ENCODE results near the gene TMEM43.
A peak's percentile ranks its signal among the peaks of the same experiment; 100 is the strongest.
"Not testable (repeated sequence)": the region's sequence is repeated elsewhere in the genome, so short reads cannot be mapped to it uniquely, and the experiment has no call there.

Gene TMEM43

DNA sequence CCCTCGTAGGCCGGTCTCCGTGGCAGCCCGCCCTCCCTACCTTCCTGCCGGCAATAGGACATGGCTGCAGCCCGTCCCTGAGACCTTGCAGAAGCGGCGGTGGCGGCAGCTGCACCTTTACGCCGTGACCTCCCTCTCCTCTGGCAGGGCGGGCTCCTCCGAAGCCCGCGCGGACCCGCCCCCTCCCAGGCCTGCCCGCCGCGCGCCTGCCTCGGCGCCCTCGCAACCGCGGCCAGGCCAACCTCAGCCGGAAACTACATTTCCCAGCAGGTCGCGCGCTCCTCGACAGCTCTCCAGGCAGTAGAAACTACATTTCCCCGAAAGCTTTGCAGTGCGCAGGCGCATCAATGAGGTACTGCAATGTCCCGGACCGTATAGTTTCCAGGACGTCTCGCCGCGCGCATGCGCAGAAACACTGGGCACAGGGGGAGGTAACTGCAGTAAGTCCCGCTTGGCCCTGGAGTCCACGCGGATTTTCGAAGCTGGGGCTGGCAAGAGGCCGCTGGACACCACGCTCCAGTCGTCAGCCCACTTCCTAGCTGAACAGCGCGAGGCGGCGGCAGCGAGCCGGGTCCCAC is at the start of gene TMEM43, which contains the start of gene CHCHD4:
Gene TMEM43 (plus strand): TSS at position 438 of the 578 bp plus-strand sequence. CDS start 142 bp downstream, outside the sequence.
Gene CHCHD4 (minus strand): TSS at position 256 of the 578 bp plus-strand sequence. CDS start 194 bp downstream, at position 62.
- peak; percentile 99 for DNase-seq (ENCODE audit: low spot score)

- not testable (repeated sequence) for DNase-seq (ENCODE audit: low spot score)
These were observed 49.6 kb upstream of the TMEM43 start for GRCh38 chr3:14075233-14075632.

DNA sequence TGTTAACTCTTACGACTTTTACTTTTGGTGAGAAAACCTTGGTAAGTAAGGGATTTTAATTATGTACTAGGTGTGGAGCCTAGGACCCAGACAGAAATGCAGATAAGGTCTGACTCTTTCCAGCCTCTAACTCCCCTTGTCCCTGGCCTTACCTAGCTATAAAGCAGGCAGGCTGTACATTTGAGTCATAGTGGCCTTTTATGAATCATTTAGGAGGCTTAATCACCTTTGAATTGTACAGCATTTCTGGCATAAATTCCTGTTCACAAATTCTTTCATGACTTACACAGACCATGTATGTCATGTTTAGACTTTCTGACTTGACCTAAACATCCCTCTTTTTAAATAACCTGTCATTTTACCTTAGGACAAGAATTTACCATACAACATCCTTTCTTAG is 47.5 kb upstream of the TMEM43 start:
- DNase-seq (ENCODE audit: low spot score) = peak; percentile 56

DNA sequence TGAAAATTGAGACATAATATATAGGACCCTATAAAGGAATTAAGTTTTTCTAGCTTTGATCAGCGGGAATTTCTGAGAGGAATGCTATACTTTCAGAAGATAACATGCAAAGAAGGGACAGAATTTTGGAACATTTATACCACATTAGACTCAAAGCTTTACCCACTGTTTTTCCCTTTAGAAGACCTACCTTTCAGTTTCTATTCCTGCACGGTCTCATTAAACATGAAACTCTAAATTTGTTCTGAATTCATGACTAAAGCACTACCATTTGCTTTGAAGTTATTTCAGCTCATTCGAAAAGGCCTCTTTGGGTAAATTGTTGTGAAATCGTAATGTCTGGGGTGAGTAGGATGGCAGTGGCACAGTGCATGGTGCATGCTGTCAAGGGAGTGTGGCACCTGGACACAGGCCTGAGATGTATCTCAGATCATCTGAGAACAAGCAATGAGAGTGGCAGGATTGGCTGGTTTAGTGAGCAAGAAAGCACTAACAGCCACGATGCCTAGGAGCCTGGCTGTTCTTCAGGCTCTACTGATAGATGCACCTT is 42.7 kb upstream of the TMEM43 start:
- DNase-seq (ENCODE audit: low spot score) = no peak

DNA sequence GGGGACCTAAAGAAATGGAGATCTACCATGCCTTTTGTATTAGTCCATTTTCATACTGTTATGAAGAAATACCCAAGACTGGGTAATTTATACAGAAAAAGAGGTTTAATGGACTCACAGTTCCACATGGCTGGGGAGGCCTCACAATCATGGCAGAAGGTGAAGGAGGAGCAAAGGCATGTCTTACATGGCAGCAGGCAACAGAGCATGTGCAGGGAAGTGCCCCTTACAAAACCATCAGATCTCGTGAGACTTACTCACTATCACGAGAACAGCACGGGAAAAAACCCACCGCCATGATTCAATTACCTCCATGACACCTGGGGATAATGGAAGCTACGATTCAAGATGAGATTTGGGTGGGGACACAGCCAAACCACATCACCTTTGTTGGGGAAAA is 37.4 kb upstream of the TMEM43 start:
- DNase-seq (ENCODE audit: low spot score) = not testable (repeated sequence)

- DNase-seq (ENCODE audit: low spot score) = not testable (repeated sequence)
These were observed 32.9 kb upstream of the TMEM43 start for GRCh38 chr3:14091959-14092358.

GRCh38 chr3:14092464-14092863 is 32.4 kb upstream of the TMEM43 start:
- DNase-seq (ENCODE audit: low spot score) = no peak

DNA sequence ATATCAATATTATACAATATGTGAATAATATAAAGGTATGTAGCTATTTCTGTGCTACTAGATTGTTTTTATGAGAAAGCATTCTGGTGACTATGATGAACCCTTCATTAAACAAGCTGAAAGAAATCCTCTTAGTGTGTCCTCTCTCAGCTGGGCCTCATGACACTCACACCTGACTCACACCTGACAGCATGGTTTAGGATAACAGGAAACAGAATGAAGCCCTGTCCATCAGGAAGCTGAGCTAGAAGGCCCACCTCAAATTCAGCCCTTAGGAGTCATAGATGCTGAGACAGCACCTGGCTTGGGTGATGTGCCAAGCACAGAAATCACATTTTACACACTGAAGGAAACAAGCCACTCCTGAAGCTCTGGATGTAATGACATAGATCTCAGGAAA is 31.0 kb upstream of the TMEM43 start:
- peak; percentile 27 for DNase-seq (ENCODE audit: low spot score)

- no peak for DNase-seq (ENCODE audit: low spot score)
These were observed 28.1 kb upstream of the TMEM43 start for GRCh38 chr3:14096742-14097141.

DNA sequence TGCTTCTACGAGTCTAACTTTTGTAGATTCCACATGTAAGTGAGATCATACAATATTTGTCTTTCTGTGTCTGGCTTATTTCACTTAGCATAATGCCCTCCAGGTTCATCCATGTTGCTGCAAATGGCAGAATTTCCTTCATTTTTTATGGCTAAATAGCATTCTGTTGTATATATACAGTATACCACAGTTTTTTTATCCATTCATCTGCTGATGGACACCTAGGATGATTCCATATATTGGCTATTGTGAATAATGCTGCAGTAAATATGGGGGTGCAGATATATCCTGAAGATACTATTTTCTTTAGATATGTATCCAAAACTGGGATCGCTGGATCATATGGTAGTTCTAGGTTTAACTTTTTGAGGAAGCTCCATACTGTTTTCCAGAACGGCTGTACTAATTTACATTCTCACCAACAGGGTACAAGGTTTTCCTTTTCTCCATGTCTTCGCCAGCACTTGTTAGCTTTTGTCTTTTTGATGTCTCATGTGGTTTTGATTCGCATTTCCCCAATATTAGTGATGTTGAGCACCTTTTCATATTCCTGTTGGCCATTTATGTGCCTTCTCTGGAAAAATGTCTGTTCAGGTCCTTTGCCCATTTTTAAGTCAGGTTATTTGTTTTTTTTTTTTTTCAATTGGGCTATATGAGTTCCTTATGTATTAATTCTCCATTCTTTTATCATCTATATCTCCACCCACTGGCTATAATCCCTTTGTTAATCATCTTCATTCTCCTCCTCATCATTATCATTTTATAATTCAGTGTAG is 27.0 kb upstream of the TMEM43 start:
- DNase-seq (ENCODE audit: low spot score) = no peak

GRCh38 chr3:14109821-14110220 is 15.0 kb upstream of the TMEM43 start:
- not testable (repeated sequence) for DNase-seq (ENCODE audit: low spot score)

DNA sequence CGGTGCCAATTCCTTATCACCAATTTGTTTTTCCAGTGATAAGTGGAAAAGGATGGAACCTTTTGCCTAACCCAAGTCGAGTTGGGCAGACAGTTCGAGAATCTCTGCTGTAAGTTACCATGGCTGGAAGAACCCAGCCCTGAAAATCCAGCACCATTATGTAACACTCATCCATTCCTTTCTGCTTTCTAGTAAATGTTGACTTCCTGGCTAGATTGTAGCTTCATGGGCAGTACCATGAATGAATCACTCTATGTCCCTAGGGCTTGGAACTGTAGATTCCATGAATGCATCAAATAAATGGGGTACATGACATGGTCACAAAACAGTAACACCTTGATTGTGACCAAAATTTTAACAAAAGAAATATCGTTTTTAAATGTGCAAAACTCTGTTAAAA is 14.2 kb upstream of the TMEM43 start:
- no peak for DNase-seq (ENCODE audit: low spot score)

GRCh38 chr3:14113965-14114635 is 10.8 kb upstream of the TMEM43 start:
- DNase-seq (ENCODE audit: low spot score) = no peak

- no peak for DNase-seq (ENCODE audit: low spot score)
These were observed 7.1 kb upstream of the TMEM43 start for GRCh38 chr3:14117468-14118399.

DNA sequence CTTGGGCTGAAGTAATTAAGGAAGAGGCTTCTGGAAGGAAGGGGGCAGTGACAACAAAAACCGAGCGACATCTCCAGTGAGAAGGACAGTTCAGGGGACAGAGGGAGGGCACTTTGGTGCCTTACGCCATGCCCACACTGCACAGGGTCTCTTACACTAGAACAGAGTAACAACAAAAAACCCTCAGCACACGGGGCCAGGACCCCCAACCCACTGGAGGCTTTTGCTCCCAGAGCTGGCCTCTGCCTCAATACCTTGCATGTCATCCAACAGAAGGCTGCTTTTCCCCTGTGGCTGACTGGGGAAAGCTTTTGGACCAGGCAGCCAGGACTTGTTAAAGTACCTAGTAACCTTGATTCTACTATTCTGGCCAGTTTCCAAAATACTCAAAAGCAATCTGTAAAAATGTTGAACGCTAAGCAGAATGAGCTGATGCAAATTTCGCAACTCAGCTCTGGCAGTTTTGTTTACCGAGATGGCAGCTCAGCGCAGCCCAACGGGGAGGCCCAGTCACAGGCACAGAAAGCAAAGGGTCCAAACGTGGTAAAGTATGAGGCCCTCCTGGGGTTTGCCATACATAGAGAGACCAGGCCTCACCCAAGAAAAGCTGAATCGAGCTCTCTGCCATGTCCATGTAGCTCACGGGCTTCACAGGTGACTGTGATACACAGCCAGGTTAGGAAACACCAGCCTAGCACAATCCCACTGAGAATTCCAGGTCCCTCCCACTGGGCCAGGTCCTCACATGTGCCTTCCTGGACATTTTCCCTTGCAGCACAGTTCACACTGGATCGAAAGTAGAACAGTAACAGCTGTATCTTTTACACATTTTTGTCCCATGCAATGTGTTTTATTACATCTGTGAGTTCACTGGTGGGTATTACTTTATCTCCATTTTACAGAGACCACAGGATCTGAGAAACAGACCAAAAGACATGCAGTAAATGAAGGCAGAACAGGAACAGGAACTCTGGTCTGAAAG is 6.2 kb upstream of the TMEM43 start:
- DNase-seq (ENCODE audit: low spot score) = no peak

GRCh38 chr3:14119651-14120050 is 5.2 kb upstream of the TMEM43 start:
- DNase-seq (ENCODE audit: low spot score) = no peak

GRCh38 chr3:14120111-14120920 is 4.5 kb upstream of the TMEM43 start:
- no peak for DNase-seq (ENCODE audit: low spot score)

DNA sequence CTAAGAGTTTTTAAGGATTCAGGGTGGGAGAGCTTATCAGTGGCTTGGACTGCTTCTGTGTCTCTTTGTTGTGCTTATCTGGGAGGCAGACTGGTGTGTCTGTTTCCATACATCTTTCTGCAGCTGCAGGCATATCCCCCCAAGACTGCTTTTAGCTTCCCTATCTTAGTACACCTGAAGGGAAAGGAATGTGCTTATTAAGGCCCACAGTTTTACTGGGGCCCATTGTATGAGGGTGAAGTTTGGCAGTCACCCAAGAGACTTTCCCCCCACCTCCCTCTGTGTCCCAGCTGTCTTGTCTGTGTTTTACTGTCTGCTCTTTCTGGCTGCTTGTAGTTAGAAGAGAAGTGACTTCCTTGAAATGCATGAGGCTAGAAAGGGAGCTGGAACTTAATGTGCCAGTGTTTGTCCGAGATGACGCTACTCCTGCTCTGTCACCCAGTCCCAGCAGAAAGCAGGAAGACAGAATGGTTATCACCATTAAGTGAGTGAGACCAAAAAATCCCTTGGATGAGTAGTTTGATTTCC is 3.9 kb upstream of the TMEM43 start:
- not testable (repeated sequence) for DNase-seq (ENCODE audit: low spot score)

GRCh38 chr3:14121859-14122258 is 3.0 kb upstream of the TMEM43 start:
- DNase-seq (ENCODE audit: low spot score) = no peak

All from RKO (cell line).